Activated T-helper 1 cell treated with anti-CD3 and anti-CD28 coated beads, Interleukin-12 subunit alpha, Interleukin-12 subunit beta, Interleukin-2, Interleukin-4 antibody, amounts not matched to agents 30 ng/mL and 10 ng/mL and 1 ng/mL, durations not matched to agents 14 hours and 24 hours and 36 hours (primary cell): ENCODE measurements around the gene ADCY3. TPM values are rescaled to one million over a fixed set of nuclear protein-coding genes. Genes with fewer than 3 reads are reported as not detected.

Experiments used
- DNase-seq: peaks from one replicate; pipeline ENCODE4 v3.0.0; 2021; ENCODE audit warnings: low spot score
- H3K27ac Mint-ChIP-seq: one replicate; pipeline ENCODE4 v1.8.0; 2021; ENCODE audit warnings: mild to moderate bottlenecking, mixed read lengths
- H3K27me3 Mint-ChIP-seq: one replicate; pipeline ENCODE4 v1.8.0; 2022; ENCODE audit warnings: mild to moderate bottlenecking, moderate library complexity, mixed read lengths; ENCODE audit not compliant: insufficient read depth
- H3K36me3 Mint-ChIP-seq: one replicate; pipeline ENCODE4 v1.8.0; 2021; ENCODE audit warnings: low read depth, mixed read lengths
- H3K4me1 Mint-ChIP-seq: one replicate; pipeline ENCODE4 v1.8.0; 2021; ENCODE audit warnings: low read depth, mixed read lengths
- H3K4me3 Mint-ChIP-seq: one replicate; pipeline ENCODE4 v1.8.0; 2021; ENCODE audit warnings: mild to moderate bottlenecking, moderate library complexity, mixed read lengths
- H3K9me3 Mint-ChIP-seq: one replicate; pipeline ENCODE4 v1.8.0; 2021; ENCODE audit warnings: mixed read lengths
- intact Hi-C: fragments of 100-400 bp; cut with micrococcal nuclease; formaldehyde crosslinking; loops from one replicate; pipeline ENCODE4 v1.15.1; 2024
- total RNA-seq: library from RNA; stranded (reverse); gene quantifications from 2 replicates; pipeline ENCODE4 v1.2.3, GENCODE V29; 2022

ADCY3 gene
- total RNA-seq, 1 donor from 2014 or later: 108 TPM

- no peaks in the 10 kb centered on the region for H3K27me3 Mint-ChIP-seq
- intact Hi-C loops: no loop called here
- no peak overlapping the region for H3K27ac Mint-ChIP-seq
- no peaks in the 10 kb centered on the region for H3K9me3 Mint-ChIP-seq
- H3K4me3 Mint-ChIP-seq: no peak overlapping the region
- no peaks in the 10 kb centered on the region for H3K36me3 Mint-ChIP-seq
- H3K4me1 Mint-ChIP-seq: no peaks in the 10 kb centered on the region
- no peak for DNase-seq
Measured at GRCh38 chr2:24858996-24859395, 61.0 kb downstream of the ADCY3 start.

- intact Hi-C loops: no loop called here
- no peak for DNase-seq
- no peaks in the 10 kb centered on the region for H3K36me3 Mint-ChIP-seq
Measured at GRCh38 chr2:24857746-24858145, 62.3 kb downstream of the ADCY3 start.

GRCh38 chr2:24856791-24857211 is 63.2 kb downstream of the ADCY3 start:
- DNase-seq: no peak
- H3K4me3 Mint-ChIP-seq: no peak overlapping the region
- H3K36me3 Mint-ChIP-seq: no peaks in the 10 kb centered on the region
- no peaks in the 10 kb centered on the region for H3K4me1 Mint-ChIP-seq
- intact Hi-C loops: no loop called here
- no peaks in the 10 kb centered on the region for H3K27me3 Mint-ChIP-seq
- H3K27ac Mint-ChIP-seq: no peak overlapping the region
- no peaks in the 10 kb centered on the region for H3K9me3 Mint-ChIP-seq

More at GRCh38 chr2:24857746-24858145, 62.3 kb downstream of the ADCY3 start:
- H3K4me3 Mint-ChIP-seq: no peak overlapping the region
- no peaks in the 10 kb centered on the region for H3K4me1 Mint-ChIP-seq
- H3K27ac Mint-ChIP-seq: no peak overlapping the region
- no peaks in the 10 kb centered on the region for H3K9me3 Mint-ChIP-seq
- H3K27me3 Mint-ChIP-seq: no peaks in the 10 kb centered on the region

DNA sequence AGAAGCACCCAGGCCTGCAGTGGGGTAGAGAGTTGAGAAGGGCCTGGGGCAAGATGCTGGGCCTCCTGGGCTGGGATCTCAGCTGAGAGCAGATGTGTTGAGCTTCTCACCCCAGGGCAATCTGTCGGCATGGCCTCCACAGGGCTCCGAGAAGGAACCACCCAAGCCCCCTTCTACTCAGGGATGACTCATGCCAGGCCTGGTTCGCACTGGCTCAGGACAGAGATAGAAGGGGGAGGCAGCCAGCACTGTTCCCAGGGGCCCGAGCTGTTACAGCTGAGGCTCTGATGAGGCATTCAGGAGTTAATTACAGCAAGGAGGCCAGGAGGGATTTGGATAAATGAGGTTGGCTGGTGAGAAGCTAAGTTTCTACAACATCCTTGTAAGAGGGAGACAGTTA is 64.3 kb downstream of the ADCY3 start:
- Mint-ChIP-seq H3K27me3 (no peaks in the 10 kb centered on the region), H3K4me3 (no peak overlapping the region), H3K27ac (no peak overlapping the region), H3K4me1 (no peaks in the 10 kb centered on the region), H3K9me3 (peaks cover under 1% of the 10 kb centered on the region), H3K36me3 (no peaks in the 10 kb centered on the region)
- DNase-seq: no peak
- intact Hi-C loops: no loop called here

GRCh38 chr2:24855022-24855622 is 64.9 kb downstream of the ADCY3 start:
- Mint-ChIP-seq H3K9me3 (peaks cover 4% of the 10 kb centered on the region), H3K4me1 (no peaks in the 10 kb centered on the region), H3K4me3 (no peak overlapping the region), H3K36me3 (peaks cover 2% of the 10 kb centered on the region), H3K27ac (peak overlapping the region; percentile 58), H3K27me3 (no peaks in the 10 kb centered on the region)
- no peak for DNase-seq
- intact Hi-C loops: no loop called here

- Mint-ChIP-seq H3K36me3 (peaks cover 2% of the 10 kb centered on the region), H3K27ac (no peak overlapping the region), H3K4me1 (no peaks in the 10 kb centered on the region), H3K27me3 (no peaks in the 10 kb centered on the region), H3K9me3 (peaks cover 4% of the 10 kb centered on the region), H3K4me3 (no peak overlapping the region)
- intact Hi-C loops: no loop called here
- DNase-seq: no peak
Measured at GRCh38 chr2:24853996-24854395, 66.0 kb downstream of the ADCY3 start.

- H3K9me3 Mint-ChIP-seq: peaks cover 9% of the 10 kb centered on the region
- H3K27ac Mint-ChIP-seq: no peak overlapping the region
- no peaks in the 10 kb centered on the region for H3K4me1 Mint-ChIP-seq
- H3K27me3 Mint-ChIP-seq: no peaks in the 10 kb centered on the region
- no peak for DNase-seq
- H3K36me3 Mint-ChIP-seq: peaks cover 2% of the 10 kb centered on the region
- intact Hi-C loops: no loop called here
- no peak overlapping the region for H3K4me3 Mint-ChIP-seq
Measured at GRCh38 chr2:24853046-24853445, 67.0 kb downstream of the ADCY3 start.

DNA sequence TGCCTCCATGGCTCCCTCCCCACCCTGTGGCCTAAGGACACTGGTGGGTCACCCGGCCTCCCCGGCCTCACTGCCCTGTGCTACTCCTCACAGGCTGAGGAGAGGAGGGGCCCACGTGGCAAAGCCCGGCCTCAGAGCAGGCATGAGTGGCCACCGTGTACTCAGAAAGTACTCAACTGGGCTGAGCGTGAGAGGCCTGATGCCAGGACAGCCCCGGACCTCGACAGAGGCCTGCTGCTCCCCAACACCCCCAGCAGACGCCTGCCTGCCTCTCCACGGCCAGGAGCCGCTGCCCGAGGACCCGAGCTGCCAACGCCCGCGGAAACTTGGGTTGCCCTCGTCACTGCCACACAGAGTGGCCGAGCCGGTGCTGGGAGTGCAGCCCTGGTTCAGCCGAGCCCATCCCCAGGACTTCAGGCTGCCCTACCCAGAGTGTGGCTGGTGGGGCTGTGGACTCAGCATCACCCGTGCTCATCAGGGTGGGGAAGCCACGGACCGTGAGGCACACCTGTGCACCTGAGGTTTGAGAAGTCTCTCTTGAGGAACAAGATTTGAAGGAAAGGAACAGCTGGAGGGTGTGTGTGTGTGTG is 67.5 kb downstream of the ADCY3 start:
- no peaks in the 10 kb centered on the region for H3K4me1 Mint-ChIP-seq
- peaks cover 9% of the 10 kb centered on the region for H3K9me3 Mint-ChIP-seq
- H3K27me3 Mint-ChIP-seq: no peaks in the 10 kb centered on the region
- H3K27ac Mint-ChIP-seq: no peak overlapping the region
- H3K36me3 Mint-ChIP-seq: peaks cover 2% of the 10 kb centered on the region
- H3K4me3 Mint-ChIP-seq: no peak overlapping the region
- intact Hi-C loops: no loop called here
- DNase-seq: no peak

GRCh38 chr2:24852026-24852425 is 68.0 kb downstream of the ADCY3 start:
- DNase-seq: no peak
- Mint-ChIP-seq H3K4me1 (no peaks in the 10 kb centered on the region), H3K36me3 (peaks cover 2% of the 10 kb centered on the region), H3K27ac (no peak overlapping the region), H3K27me3 (no peaks in the 10 kb centered on the region), H3K4me3 (no peak overlapping the region), H3K9me3 (peaks cover 9% of the 10 kb centered on the region)
- intact Hi-C loops: no loop called here

DNA sequence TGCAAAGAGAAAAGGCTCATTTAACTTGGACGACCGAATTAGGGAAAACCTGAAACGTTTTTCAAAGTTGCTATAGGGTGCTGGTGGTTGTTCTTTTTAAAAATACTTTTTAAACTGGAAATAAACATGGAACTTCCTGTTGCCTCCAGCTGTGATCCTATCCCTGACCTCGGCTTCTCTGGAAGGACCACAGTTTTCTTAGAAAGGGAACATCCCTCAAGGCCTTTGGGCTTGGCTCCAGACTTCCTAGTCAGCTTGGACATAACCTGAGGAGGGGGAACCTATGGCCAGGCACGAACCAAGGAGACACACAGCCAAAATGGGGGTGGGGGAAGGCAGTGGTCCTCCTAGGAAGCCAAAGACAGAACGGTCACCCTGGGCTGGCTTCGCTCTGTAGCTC is 69.1 kb downstream of the ADCY3 start:
- DNase-seq: no peak
- H3K9me3 Mint-ChIP-seq: peaks cover 9% of the 10 kb centered on the region
- H3K4me3 Mint-ChIP-seq: no peak overlapping the region
- H3K36me3 Mint-ChIP-seq: peaks cover 2% of the 10 kb centered on the region
- no peaks in the 10 kb centered on the region for H3K27me3 Mint-ChIP-seq
- H3K4me1 Mint-ChIP-seq: no peaks in the 10 kb centered on the region
- intact Hi-C loops: no loop called here
- no peak overlapping the region for H3K27ac Mint-ChIP-seq

GRCh38 chr2:24845691-24846090 is 74.3 kb downstream of the ADCY3 start:
- Mint-ChIP-seq H3K9me3 (peaks cover 7% of the 10 kb centered on the region), H3K4me3 (no peak overlapping the region)

DNA sequence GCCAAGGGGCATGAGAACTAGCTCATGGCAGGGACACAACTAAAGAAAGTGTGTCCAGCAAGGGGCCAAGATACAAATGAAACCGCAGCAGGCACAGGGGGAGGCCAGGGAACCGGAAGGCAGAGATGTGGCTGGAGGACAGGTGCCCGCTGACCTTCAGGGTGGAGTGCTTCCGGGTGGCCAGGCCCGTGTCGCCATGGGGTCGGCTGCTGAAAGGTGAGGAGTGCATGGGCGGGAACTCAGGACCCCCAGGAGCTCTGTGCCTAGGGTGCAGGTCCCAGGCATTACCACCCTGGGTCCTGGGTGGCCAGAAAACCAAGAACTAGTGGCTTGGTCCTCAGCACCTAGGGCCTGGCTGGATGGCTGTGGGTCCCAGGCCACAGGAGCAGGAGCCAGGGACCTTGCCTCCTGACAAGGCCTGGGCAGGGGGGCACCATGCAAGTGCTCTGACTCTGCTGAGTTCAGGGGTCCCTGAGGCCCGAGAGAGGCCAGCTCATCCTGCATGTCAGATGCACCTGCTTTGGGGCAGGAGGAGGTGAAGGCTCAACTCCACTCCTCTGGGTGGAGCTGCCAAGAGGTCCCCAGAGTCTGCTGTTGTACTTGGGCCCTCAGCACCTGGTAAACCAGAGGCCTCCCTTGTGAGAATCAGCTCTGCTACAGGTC is 75.9 kb downstream of the ADCY3 start:
- intact Hi-C loops: no loop called here
- Mint-ChIP-seq H3K4me3 (no peak overlapping the region), H3K4me1 (no peaks in the 10 kb centered on the region), H3K27me3 (no peaks in the 10 kb centered on the region), H3K9me3 (peaks cover 5% of the 10 kb centered on the region), H3K36me3 (no peaks in the 10 kb centered on the region), H3K27ac (no peak overlapping the region)
- DNase-seq: no peak

More at GRCh38 chr2:24845691-24846090, 74.3 kb downstream of the ADCY3 start:
- DNase-seq: no peak
- no peaks in the 10 kb centered on the region for H3K4me1 Mint-ChIP-seq
- intact Hi-C loops: no loop called here
- no peaks in the 10 kb centered on the region for H3K27me3 Mint-ChIP-seq
- peaks cover 2% of the 10 kb centered on the region for H3K36me3 Mint-ChIP-seq
- H3K27ac Mint-ChIP-seq: no peak overlapping the region

DNA sequence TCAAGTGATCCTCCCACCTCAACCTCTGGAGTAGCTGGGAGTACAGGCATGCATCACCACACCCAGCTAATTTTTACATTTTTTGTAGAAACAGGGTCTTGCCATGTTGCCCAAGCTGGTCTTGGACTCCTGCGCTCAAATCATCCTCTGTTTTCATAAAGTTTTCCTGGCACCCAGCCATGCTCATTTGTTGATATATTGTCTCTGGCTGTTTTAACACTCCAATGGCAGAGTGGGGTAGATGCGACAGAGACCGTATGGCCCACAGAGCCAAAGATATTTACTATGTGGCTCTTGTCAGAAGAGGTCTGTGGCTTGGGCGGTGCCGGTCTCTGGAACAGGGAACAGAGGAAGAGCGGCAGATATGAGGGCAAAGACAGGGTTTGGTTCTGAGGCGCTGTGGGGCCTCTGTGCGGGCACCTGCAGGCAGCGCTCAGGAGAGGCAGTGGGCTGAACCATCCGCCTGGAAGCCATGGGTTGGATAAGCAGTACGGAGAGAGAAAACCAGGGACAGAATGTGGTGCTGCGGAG is 76.6 kb downstream of the ADCY3 start:
- Mint-ChIP-seq H3K27me3 (no peaks in the 10 kb centered on the region), H3K27ac (no peak overlapping the region), H3K9me3 (peaks cover 1% of the 10 kb centered on the region), H3K4me1 (no peaks in the 10 kb centered on the region), H3K36me3 (no peaks in the 10 kb centered on the region), H3K4me3 (no peak overlapping the region)
- intact Hi-C loops: no loop called here
- no peak for DNase-seq
